ENCODE measurements around the gene TMTC1.

Gene TMTC1

GRCh38 chr12:29544428-29545101 lies 239.2 kb downstream of the TMTC1 start:
- no peak for DNase-seq (ENCODE audit: low read depth in 1 of 2, low spot score in 1 of 2)

GRCh38 chr12:29543036-29543435 lies 240.7 kb downstream of the TMTC1 start:
- no peak for DNase-seq (ENCODE audit: low read depth in 1 of 2, low spot score in 1 of 2)

GRCh38 chr12:29537298-29537697 lies 246.4 kb downstream of the TMTC1 start:
- no peak for DNase-seq (ENCODE audit: low read depth in 1 of 2, low spot score in 1 of 2)

- DNase-seq (ENCODE audit: low read depth in 1 of 2, low spot score in 1 of 2) = no peak
Measured at GRCh38 chr12:29534935-29535334, 248.8 kb downstream of the TMTC1 start.

- DNase-seq (ENCODE audit: low read depth in 1 of 2, low spot score in 1 of 2) = no peak
Measured at GRCh38 chr12:29533815-29534489, 249.8 kb downstream of the TMTC1 start.

- DNase-seq (ENCODE audit: low read depth in 1 of 2, low spot score in 1 of 2) = no peak
Measured at GRCh38 chr12:29531471-29531870, 252.3 kb downstream of the TMTC1 start.

GRCh38 chr12:29530436-29530835 lies 253.3 kb downstream of the TMTC1 start:
- DNase-seq (ENCODE audit: low read depth in 1 of 2, low spot score in 1 of 2) = no peak

GRCh38 chr12:29528161-29528560 lies 255.6 kb downstream of the TMTC1 start:
- no peak for DNase-seq (ENCODE audit: low read depth in 1 of 2, low spot score in 1 of 2)

- DNase-seq (ENCODE audit: low read depth in 1 of 2, low spot score in 1 of 2) = no peak
Measured at GRCh38 chr12:29521951-29522350, 261.8 kb downstream of the TMTC1 start.

- no peak for DNase-seq (ENCODE audit: low read depth in 1 of 2, low spot score in 1 of 2)
Measured at GRCh38 chr12:29519585-29520182, 264.1 kb downstream of the TMTC1 start.

- DNase-seq (ENCODE audit: low read depth in 1 of 2, low spot score in 1 of 2) = no peak
Measured at GRCh38 chr12:29518407-29518806, 265.3 kb downstream of the TMTC1 start.

- DNase-seq (ENCODE audit: low read depth in 1 of 2, low spot score in 1 of 2) = no peak
Measured at GRCh38 chr12:29517264-29517663, 266.5 kb downstream of the TMTC1 start.

- no peak for DNase-seq (ENCODE audit: low read depth in 1 of 2, low spot score in 1 of 2)
Measured at GRCh38 chr12:29516431-29516875, 267.3 kb downstream of the TMTC1 start.

GRCh38 chr12:29510591-29511185 lies 273.1 kb downstream of the TMTC1 start:
- no peak for DNase-seq (ENCODE audit: low read depth in 1 of 2, low spot score in 1 of 2)

- no peak for DNase-seq (ENCODE audit: low read depth in 1 of 2, low spot score in 1 of 2)
Measured at GRCh38 chr12:29509503-29509902, 274.2 kb downstream of the TMTC1 start.

- no peak for DNase-seq (ENCODE audit: low read depth in 1 of 2, low spot score in 1 of 2)
Measured at GRCh38 chr12:29508949-29509348, 274.8 kb downstream of the TMTC1 start.

GRCh38 chr12:29505122-29505521 lies 278.6 kb downstream of the TMTC1 start:
- no peak for DNase-seq (ENCODE audit: low read depth in 1 of 2, low spot score in 1 of 2)

GRCh38 chr12:29503283-29503682 lies 280.5 kb downstream of the TMTC1 start:
- no peak for DNase-seq (ENCODE audit: low read depth in 1 of 2, low spot score in 1 of 2)

- DNase-seq (ENCODE audit: low read depth in 1 of 2, low spot score in 1 of 2) = no peak
Measured at GRCh38 chr12:29499235-29499634, 284.5 kb downstream of the TMTC1 start.

GRCh38 chr12:29497588-29497987 lies 286.2 kb downstream of the TMTC1 start, which contains the start of gene OVCH1:
OVCH1 (minus strand) TSS chr12:29497686; CDS start chr12:29497686, 0 bp downstream.
- no peak for DNase-seq (ENCODE audit: low read depth in 1 of 2, low spot score in 1 of 2)

- DNase-seq (ENCODE audit: low read depth in 1 of 2, low spot score in 1 of 2) = no peak
Measured at GRCh38 chr12:29492891-29493290, 290.9 kb downstream of the TMTC1 start.

- DNase-seq (ENCODE audit: low read depth in 1 of 2, low spot score in 1 of 2) = no peak
Measured at GRCh38 chr12:29486972-29487371, 296.8 kb downstream of the TMTC1 start.
